Subcutaneous adipose tissue (tissue), 4 donors: Measurements from ENCODE around the gene SLCO2A1. TPM values are rescaled to one million over a fixed set of nuclear protein-coding genes. Genes with fewer than 3 reads are reported as not detected.

Source experiments
- CTCF ChIP-seq: fragments of 450-650 bp; IDR thresholded peaks from one replicate; pipeline ENCODE4 v1.5.1; 2016; ENCODE audit warnings: low read depth, mild to moderate bottlenecking, control low read depth, antibody characterized with exemption, moderate library complexity
- total RNA-seq, 4 donors: library from RNA; depleted of rRNA; stranded (reverse); fragments of >200 nt; gene quantifications; one replicate each; pipeline ENCODE4 v1.1.0, GENCODE V29; 2016

Gene SLCO2A1
- total RNA-seq, 4 donors from 2014 or later = 2.4 to 7.2 (median 3.1) TPM

DNA sequence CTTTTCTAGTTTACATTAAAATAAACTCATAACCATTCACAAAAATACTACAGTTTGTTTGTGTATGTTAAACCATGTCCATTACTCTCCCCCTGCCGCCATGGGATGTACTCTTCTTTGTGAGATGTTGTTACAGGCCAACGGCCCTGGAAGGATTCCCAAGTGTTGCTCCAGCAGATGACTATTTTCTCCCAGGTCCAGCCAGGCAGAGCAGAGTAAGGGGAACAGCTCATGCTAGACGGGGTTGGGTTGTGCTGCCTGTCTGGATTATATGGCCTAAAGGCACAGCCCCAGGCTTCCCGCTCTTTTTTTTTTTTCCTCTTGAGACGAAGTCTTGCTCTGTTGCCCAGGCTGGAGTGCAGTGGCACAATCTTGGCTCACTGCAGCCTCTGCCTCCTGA is 24.5 kb upstream of the SLCO2A1 start:
- no peak for TF ChIP-seq CTCF

GRCh38 chr3:134052370-134052769 is 22.6 kb upstream of the SLCO2A1 start:
- no peak for TF ChIP-seq CTCF

DNA sequence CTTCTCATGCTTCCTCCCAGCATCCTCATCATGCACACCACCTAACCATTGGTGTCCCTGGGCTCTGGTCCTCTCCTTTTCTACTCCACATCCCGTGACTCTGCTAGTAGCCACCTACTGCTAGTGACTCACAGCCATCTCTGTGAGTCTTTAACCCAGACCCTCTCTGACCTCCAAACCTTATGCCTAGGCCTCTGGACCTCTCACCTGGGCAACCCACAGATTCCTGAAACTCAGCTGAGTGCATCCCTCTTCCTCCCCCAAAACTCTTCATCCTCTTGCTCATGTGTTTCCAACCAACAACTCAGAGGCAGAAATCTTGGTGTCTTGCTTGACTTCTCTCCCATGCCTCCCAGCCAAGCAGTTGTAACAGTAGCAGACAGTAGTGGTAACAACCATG is 20.0 kb upstream of the SLCO2A1 start:
- TF ChIP-seq CTCF = no peak

- no peak for TF ChIP-seq CTCF
Observed at GRCh38 chr3:134048278-134048996, 18.7 kb upstream of the SLCO2A1 start.

DNA sequence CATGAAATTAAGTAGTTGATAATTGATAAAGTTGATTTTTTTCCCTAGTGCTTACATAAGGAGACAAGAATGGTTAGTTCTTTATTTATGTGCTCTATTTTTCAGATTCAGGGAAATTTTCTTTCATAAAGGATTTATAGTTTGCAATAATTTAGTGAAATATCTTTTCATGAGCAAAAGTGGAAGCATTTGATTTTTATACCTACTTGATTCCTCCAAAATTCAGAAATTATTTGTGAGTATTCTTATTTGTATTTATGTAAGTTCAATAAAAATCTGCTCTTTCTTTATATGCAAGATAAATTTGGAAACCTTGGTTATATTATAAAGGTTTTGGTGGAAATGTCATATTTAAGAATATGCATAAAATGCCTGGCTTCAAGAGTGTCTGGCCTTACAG is 14.7 kb upstream of the SLCO2A1 start:
- TF ChIP-seq CTCF = no peak

GRCh38 chr3:134040066-134040465 is 10.3 kb upstream of the SLCO2A1 start:
- no peak for TF ChIP-seq CTCF

DNA sequence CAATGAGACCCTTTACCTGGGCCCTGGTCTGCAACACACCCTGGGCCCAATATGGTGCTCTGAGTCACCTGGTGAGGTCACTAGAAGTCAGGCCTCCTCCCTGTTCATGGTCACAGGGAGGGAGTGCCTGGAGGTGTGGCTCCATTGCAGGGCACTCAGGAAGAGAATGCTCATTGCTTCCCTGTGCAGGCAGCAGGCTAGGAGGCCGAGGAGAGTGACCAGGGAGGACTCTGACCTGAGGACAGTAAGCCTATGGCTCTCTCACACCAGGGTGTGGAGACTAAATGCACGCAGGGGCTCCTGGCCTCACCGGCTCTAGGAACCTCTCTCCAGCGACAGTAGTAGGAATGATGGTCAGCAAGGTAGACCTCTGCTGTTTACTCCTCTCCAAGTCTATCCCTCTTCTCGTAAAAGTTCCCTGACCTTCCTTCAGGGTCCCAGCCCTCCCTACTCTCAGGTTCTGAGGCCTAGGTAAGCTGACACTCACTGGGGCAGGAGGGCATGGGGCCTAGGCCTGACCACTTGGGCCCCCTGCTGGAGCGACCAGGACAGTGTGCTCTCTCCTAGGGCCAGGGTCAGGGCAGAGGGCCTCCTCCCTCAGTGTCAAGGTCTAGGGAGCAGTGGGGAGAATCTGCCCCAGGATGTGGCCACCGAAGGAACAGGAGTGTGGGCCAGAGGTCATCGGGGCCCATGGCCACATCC is 9.6 kb upstream of the SLCO2A1 start:
- TF ChIP-seq CTCF = no peak
